Activated CD4-positive, CD25-positive, alpha-beta regulatory T cell treated with anti-CD3 and anti-CD28 coated beads, Interleukin-2, amount 50 U/mL, for 16 hours (primary cell): Measurements from ENCODE around the gene TSPAN31.

Source experiments
- DNase-seq: peaks from one replicate; pipeline ENCODE4 v3.0.0-alpha.2; 2020; ENCODE audit warnings: low read depth, low spot score

The TSPAN31 gene

DNA sequence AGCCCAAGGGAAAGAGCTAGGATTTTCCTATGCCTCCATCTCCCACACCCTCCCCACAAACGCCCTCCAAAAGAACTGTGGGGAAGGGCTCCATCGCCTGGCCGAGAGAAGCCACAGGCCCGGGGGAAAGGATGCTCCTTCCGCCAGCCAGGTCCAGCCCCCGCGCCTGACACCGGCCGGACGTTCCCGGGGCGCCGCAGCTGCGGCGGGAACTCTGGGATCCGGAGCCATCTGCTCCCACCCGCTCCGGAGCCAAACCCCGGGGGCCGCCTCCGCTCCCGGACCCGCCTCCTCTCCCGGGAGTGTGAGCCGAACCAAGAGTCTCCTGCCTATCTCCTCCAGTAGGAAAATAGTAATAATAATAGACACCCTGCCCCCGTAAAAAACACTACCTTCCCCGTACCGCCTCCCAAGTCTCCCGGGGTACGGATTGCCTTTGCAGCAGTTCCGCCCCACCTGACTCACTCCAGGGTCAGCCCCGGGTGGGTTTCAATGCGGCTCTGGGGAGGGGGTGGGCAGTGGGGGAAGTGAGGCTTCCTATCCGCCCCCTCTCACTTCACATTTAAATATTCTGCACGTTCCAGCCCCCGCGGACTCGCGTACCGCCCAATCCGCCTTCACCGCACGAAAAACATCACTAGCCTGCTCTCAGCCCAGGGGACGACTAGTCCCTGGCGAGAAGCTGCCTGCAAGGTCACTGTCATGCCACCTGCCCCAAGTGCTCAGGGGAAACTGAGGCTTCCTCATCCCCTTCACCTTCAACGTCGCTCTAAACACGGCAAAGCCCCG, 8.7 kb upstream of the TSPAN31 start:
- DNase-seq = no peak

DNA sequence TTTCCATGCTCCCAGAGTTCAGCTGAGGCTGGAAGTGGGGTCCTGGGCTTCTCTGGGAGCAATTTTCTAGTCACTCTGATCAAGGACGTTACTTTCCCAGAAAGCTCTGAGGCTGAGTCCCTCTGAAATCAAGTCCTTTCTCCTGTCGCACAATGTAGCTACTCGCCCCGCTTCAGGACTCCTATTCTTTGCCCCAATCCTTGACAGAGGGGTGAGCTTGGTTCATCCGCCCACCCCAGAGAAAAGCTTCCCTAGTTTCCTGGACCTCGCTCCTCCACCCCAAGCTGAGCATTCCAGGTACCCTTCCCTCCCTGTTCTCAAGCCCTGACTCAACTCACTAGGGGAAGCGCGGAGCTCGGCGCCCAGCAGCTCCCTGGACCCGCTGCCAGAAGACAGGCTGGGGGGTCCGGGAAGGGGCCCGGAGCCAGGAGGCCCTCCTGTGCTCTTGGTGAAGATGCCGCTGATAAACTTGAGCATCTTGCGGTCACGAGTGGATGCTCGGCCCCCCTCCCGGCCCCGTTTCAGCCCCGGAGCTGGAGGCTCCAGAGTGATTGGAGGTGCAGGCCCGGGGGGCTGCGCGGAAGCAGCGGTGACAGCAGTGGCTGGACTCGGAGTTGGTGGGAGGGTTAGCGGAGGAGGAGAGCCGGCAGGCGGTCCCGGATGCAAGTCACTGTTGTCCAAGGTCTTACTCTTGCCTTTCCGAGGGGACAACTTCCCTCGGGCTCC, 7.9 kb upstream of the TSPAN31 start:
- no peak for DNase-seq

DNA sequence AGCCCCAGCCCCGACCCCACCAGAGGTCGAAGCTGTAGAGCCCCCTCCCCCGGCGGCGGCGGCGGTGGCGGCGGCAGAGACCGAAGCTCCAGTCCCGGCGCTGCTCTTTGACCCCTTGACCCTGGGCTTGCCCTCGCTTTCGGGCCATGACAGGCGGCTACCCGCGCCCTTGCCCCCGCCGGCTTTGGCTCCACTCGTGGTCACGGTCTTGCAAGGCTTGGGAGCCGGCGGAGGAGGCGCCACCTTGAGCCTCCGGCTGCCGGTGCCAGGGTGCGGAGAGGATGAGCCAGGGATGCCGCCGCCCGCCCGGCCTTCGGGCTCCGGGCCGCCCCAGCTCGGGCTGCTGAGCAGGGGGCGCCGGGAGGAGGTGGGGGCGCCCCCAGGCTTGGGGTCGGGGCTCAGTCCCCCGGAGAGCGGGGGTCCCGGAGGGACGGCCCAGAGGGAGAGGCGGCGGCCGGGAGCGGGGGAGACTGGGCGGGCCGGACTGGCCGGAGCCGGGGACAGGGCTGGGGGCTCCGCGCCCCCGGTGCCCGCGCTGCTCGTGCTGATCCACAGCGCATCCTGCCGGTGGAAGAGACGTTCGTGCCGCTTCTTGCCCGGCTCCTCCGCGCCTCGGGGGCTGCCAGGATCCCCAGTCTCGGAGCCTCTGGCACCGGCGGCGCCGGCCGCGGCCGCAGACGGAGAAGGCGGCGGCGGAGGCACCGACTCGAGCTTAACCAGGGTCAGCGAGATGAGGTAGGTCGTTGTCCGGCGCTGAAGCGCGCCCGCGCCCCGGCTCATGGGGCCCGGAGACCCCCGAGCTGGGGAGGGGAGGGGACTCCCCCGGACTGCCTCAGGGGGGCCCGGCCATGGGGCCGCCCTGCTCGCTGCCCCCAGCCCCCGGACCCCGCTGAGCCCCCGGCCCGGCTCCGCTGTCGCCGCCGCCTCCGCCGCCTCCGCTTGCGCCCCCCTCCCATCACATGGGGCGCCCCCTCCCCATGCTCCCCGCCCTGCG, 7.1 kb upstream of the TSPAN31 start:
- DNase-seq = no peak

DNA sequence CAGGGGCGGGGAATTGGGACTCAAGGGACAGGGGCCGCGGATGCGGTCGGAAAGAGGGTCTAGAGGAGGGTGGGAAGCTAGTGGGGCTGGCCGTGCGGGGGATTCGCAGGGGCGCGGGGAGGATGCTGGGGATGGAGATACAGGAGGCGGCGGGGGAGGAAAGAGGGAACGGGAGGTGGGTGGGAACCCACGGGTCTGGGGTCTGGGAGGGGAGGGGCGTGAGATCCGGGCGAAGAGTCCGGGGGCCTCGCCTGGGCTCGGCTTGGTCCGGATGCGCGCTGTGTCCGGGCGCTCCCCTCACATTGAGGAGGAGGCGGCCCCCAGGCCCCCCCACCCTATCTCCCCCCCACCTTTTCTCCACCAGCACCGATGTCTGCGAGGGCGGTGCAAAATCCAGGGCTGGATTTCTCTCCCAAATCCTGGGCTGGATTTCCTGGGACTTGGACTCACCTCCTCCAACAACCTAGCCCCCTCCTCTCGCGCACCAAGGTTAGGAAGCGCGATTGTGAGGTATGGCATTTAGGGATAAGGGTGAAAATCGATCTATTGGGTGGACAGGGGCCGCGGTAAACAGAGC, 6.1 kb upstream of the TSPAN31 start, which contains the start of gene AGAP2:
AGAP2 (minus strand) TSS at position 82 of the 577 bp plus-strand sequence. CDS start 496 bp downstream, outside the sequence.
- DNase-seq = no peak

DNA sequence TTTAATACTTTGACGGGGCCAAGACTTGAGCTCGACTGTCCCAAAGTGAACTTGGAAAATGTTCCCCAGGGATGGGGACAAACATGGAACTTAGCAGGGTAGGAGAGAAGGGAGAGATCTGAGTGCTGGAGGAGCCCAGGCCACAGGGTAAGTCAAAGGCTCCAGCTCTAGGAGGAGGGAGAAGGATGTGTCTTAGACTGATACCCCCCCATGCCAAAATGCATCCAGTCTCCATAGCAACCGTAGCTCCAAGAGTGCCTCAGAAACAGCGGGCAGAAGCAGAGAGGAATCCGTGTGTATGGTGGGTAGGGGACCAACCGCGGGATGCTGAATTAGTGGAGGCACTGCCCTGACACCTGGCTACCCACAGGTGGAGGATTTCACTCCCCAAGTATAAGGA, 5.5 kb upstream of the TSPAN31 start:
- no peak for DNase-seq

DNA sequence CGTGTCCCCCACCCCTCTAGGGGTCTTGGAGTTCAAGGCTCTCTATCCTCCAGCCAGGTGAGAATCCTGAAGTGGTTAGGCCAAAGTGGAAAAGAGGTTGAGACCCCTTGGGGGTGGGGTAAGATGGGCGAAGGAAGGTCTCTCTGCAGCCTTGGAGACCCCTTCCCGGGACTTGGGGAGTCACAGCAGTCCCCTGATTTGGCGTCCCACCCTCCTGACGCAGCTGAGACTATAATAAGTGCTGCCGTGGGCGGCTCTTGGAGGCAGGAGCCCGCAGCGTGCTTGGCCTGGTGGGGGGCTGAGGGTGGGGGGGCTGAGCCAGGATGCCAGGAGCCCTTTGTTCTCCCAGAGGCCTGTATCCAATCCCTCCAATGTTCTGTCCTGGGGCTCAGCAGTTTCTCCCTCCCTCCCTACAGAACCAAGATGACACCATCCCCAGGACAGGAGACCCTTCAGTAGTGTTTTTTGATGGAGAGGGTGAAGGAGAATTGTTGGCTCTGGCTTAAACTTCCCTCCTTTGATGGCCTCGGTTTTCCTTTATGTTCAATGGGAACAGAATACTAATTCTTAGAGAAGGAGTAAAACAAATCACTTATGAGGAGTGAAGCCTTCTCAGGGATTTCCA, 4.8 kb upstream of the TSPAN31 start:
- no peak for DNase-seq

DNA sequence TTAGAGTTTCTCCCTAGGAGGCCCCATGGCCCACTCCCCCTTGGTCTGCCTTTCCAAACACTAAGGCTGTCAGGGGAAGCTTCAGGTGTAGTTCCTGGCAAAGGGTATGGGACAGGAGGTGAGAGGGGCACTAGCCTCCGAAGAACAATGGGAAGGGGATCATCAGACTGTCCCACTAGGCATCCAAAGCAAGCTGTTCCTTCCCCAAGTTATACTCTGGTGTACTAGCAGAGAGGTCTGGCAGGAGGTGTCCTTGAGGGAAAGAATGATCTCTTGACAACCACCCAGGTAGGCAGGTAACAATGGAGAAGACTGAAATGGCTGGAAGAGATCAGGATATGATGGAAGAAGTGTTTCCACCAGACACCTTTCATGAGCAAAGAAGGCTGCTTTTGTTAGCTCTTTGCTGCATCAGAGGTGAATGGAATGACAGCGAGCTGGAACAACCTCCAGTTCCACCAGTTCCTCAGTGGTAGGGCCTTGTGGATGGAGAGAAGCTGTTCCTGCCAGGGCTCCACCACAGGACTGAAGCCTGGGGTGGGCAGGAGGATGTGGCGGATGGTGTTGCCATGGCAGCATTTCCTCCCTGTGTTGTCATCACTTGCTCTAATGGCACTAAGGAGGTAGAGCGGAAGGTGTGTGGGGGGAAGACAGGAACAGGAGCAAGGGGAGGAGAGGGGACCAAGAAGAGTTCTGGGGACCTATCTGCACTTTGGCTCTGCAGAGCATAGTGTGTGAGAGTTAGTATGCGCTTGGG, 4.0 kb upstream of the TSPAN31 start:
- DNase-seq = peak; percentile 59

DNA sequence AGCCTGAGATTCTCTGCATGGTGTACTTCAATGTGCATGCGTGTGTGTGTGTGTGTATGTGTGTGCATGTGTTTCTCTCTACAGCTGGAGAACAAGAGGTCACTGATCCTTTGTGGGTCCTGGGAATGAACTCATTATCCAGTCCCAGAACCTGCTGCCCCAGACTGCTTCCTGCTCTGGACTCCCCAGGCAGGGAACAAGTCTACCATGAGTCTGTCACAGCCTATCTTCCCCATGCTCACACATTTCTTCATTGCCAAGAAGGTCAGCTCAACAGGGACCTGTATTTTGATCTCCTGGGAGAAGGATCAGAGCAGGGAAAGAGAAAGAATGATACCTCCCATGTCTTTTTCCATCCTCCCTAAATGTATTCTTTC, 3.4 kb upstream of the TSPAN31 start:
- DNase-seq = no peak

DNA sequence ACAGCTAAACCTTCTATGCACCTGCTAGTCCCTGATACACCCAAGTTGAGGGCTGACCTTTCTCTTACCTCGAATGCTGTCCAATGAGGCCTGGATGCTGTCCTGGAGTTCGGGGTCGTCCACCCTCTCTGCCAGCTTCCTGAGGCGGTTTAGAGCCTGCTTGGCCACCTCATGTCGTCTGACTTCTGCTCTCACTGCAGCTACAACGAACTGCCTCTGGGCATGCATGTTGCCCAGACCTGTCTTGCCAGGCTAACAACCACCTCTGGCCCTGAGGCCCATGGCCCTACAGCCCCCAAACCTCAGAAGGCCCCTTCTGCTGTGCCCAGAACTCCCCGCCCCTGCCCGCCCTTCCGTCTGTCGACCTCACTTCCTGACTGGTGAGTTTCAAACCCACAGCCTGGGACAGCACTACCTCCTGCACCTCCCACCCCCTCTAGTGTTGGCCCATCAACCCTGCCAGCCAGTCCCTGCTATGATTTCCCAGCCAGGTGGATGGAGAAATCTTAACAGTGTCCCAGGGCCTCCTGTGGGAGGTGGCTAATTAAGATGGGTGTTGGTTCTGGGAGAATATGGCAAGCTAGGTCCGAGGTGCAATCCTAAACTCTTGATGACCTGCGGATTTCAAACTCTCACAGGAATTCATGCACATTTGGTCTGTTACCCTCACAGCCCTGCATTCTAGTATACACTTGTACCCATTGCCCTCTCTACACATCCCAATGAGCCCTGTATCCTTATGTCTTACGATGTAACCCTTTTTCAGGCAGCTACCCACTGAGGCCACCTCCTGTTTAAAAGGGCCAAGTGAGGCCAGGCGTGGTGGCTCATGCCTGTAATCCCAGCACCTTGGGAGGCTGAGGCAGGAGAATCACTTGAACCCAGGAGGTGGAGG, 2.7 kb upstream of the TSPAN31 start:
- peak; percentile 65 for DNase-seq

DNA sequence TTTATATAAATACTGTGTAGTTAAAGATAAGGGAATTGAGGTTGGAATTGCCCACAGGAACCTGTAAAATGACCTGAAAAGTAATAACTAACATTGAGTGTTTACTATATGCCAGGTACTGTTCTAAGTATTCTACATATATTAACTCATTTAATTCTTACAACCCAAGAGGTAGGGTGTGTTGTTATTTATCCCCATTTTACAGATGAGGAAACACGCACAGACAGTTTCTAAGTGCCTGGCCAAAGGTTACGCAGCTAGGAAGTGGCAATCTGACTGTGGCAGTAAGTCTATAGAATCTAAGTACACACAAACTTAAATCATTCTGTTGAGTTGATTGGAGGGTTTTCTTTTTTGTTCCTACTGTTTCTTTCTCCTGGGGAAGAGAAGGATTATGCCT, 1.1 kb upstream of the TSPAN31 start:
- no peak for DNase-seq

DNA sequence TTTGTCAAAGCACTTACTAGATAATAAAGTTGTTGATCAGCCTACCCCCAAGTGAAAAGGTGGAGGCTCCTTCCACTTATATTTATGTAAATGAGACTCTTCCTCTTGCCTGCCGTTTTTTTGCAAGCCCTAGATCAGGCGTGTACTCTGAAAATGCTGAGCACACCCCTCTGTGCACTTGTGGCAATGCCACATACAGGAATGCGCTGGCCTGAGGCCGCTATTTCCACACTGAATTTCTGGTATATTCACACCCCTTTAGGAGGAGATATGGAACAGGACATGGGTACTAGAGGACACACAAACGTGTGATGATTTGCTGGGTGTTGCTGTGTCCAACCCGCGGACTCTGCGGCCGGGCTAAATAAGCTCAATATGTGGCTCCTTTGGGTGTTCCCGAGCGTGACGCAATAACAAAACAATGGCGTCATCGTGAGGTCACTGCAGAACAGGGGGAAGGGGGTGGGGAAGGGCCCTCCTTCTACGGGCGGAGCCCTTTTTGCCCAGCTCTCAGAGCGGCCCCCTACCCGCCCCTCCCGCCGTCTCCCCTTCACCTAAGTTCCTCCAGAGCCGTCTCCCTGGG, 554 bp upstream of the TSPAN31 start:
- peak; percentile 53 for DNase-seq

DNA sequence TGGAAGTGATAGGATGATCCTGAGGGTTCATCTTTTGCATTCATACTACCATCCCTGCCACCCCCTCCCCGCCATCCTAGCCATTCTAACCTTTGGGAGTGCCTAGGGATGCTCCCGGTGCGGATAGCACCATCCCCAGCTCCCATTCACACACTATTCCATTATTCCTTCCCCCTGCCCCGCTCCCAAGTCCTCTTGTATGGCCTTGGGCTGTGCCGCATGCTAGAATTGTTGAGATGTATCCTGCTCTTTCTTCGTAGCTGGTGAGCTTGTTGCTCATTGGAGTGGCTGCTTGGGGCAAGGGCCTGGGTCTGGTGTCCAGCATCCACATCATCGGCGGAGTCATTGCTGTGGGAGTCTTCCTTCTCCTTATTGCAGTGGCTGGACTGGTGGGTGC, 644 bp downstream of the TSPAN31 start:
- DNase-seq = no peak

DNA sequence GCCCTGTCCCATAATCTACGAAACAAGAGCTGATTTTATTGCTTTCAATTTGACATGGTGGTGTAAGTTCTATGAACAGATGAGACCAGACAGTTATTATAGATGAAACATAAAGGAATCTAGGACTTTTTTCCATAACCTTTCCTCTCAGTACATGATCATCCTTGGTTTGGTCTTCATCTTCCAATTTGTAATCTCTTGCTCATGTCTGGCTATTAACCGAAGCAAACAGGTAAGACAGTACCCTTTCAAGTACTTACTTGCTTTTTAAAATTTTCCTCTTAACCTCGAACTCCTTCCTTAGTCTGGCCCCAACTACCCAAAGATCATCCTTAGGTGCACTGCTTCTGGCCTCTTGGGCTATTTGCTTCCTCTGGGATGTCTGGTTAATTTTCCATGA, 1.2 kb downstream of the TSPAN31 start:
- DNase-seq = no peak

DNA sequence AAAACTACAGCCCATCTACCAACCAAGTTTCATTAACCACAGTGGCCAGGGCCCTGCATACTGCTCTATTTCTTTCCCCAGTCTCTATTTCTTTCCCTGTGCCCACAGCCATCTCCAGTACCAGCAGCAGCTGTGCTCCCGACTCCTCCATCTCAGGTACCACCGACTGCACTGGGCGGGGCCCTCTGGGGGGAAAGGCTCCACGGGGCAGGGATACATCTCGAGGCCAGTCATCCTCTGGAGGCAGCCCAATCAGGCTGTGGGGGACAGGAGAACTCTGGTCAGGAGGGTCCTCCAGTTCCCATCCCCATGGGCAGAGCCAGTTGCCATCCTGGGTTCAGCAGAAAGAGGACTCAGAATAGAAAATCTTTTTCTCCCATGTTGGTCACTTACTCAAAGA, 4.2 kb downstream of the TSPAN31 start:
- DNase-seq = no peak

DNA sequence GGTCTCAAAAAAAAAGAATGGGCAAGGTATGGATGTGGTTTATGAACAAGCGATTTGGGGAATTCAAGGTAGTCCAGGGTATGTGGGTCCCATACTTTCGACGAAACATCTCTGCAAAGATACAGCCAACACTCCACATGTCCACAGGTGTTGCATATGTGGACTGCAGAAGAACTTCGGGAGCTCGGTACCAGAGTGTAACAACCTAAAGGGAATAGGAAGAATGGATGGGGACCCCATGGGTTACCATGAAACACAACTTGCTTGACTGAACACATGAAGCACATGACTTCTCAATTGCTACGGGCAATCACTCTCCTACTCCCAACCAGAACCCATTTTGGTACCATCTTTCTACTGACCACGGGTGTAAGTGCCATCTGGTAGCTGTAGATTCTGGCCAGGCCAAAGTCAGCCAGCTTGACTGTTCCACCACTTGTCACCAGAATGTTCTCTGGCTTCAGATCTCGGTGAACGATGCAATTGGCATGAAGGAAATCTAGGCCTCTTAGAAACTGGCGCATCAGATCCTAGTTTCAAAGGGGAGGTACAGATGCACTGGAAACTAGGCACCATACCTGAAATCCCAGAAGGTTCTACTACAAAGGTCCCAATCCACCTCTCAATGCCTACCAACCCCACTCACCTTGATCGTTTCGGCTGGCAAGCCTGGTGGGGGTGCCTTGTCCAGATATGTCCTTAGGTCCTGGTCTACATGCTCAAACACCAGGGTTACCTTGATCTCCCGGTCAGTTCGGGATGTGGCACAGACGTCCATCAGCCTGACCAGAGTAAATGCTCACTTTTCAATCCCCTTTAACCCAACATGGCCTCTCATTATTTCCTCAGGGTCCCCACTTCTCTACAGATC, 6.0 kb downstream of the TSPAN31 start:
- DNase-seq = no peak

DNA sequence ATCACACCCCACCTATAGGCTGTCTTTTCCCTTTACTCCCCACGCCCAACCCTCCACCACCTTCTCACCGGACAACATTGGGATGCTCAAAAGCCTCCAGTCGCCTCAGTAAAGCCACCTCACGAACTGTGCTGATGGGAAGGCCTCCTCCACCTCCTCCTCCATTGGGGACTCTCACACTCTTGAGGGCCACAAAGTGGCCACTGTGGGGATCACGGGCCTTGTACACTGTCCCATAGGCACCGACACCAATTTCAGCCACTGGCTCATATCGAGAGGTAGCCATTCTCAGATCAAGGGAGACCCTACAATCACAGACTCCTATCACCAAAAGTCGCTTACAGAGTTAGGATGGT, 6.6 kb downstream of the TSPAN31 start:
- DNase-seq = no peak

DNA sequence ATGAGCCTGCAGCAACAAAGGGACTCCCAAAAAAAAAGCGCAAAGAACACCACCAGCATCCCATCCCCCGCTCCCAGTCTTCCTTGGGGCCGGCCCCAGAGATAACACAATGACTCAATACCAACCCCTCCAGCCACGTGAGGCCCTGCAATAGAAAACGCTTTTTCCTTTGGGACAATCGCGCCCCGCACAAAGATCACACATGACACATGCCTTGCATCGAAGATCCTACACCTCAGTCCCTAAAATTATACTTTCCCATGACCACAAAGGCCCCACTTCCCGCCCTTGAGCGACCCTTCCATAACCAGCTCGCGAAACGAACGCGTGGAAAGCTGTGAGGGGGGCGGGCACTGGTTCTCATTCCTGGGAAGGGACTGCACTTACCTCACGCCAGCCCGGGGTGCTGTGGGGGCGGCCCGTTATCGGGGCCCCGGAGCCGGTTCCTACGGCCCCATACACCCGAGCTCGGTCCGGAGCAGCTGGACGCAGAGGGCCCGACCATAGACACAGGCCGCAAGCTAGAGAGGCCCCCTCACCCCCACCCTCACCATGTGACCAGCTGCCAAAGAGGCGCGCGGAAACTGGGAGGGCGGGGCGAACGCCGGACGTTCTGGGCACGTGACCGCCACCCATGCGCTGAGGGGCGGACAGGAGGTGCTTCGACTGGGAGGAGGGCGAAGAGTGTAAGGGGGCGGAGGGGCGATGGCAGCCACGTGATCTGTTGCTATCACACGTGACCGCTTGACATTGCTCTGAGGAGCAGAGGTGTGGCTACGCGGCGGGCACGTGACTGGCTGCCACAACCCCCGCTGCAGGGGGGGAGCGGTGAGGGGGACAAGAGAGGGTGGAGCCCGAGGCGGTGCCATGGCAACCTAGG, 7.2 kb downstream of the TSPAN31 start, which contains the start of gene CDK4:
CDK4 (minus strand) TSS at position 523 of the 880 bp plus-strand sequence. CDS start 593 bp downstream, outside the sequence.
- DNase-seq = peak; percentile 96
